NCI-H1417 treated with DMSO at 0.1 percent for 48 hours (cell line): Measurements from ENCODE around the gene EP300.
A peak's percentile ranks its signal among the peaks of the same experiment; 100 is the strongest.
"Not testable (repeated sequence)": the region's sequence is repeated elsewhere in the genome, so short reads cannot be mapped to it uniquely, and the experiment has no call there.

Experiments used
- DNase-seq: peaks from one replicate; lab custom pipeline; 2025; lab: John Stamatoyannopoulos, UW

The EP300 gene

DNA sequence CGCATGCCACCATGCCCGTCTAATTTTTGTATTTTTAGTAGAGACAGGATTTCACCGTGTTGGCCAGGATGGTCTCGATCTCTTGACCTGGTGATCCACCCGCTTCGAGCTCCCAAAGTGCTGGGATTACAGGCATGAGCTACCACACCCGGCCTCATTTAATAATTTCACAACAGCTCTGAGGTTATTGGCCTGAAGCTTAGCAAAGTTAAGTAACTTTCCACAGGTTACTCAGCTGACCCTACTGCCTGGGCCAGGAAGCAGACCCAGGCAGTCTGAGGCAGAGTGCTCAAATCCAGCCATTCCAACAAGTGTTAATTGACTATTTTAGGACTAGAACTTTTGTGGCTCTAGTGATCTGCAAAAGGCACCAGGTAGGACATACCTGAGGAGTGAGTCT is 60.5 kb downstream of the EP300 start:
- DNase-seq: no peak

DNA sequence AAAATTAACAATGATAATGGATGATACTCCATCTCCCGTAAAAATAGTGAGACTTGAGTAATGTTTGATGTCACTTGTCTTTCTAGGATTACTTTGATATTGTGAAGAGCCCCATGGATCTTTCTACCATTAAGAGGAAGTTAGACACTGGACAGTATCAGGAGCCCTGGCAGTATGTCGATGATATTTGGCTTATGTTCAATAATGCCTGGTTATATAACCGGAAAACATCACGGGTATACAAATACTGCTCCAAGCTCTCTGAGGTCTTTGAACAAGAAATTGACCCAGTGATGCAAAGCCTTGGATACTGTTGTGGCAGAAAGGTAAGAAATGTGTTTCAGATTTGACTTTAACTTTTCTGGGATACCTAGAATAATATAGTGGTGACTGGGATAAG is 64.7 kb downstream of the EP300 start:
- no peak for DNase-seq

DNA sequence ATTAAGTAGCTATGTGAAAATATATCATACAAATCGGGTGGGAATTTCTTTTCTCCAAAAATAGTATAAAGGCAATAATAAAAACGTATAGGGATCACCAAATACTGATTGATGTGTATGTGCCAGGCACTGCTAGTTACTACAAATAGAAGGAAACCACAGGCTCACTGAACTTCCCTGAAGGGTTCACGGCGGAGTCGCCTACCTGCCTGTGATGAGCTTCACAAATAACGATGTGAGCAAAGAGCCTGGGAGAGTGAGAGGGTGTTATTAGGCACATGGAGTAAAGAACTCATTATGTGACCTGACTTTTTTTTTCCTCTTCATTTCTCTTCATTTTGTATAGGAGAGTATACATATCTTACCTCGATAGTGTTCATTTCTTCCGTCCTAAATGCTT is 76.8 kb downstream of the EP300 start:
- no peak for DNase-seq

DNA sequence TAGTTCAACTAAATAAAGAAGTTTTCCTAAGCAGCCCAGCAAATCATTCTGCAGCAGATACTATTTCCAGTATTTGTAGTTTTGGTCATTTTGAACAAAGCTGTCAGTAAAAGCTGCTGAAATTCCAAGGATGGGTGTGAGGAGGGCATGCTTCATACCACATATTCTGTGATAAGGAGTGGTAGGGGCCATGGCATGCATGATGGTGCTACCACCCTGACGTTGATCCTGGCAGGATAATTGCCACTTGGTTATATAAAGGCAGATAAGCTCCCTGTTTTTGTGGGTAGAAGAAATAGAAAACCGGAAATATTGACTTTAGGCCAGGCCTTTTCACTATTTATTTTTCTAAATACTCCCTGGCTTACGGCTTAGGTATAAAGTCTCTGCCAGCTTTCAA is 79.6 kb downstream of the EP300 start:
- no peak for DNase-seq

DNA sequence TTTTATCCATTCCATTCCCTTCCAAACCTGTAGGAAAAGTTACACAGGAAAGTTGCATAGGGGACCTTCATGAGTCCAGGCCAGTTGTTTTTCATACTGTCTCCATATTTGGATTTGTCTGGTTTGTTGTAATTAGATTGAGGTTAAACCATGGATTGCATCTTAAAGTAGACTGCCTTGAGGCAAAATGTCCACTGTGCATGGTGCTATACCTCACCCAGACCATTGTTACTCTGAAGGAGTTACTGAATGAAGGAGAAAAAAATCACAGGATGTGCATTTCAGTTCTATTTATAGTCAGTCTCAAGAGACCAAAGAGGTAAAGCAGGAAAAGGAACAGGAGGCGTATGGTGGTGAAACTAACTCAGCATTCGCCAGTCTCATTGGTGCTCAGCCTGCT is 83.2 kb downstream of the EP300 start:
- DNase-seq: no peak

DNA sequence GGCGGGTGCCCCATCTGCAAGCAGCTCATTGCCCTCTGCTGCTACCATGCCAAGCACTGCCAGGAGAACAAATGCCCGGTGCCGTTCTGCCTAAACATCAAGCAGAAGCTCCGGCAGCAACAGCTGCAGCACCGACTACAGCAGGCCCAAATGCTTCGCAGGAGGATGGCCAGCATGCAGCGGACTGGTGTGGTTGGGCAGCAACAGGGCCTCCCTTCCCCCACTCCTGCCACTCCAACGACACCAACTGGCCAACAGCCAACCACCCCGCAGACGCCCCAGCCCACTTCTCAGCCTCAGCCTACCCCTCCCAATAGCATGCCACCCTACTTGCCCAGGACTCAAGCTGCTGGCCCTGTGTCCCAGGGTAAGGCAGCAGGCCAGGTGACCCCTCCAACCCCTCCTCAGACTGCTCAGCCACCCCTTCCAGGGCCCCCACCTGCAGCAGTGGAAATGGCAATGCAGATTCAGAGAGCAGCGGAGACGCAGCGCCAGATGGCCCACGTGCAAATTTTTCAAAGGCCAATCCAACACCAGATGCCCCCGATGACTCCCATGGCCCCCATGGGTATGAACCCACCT is 84.7 kb downstream of the EP300 start:
- no peak for DNase-seq

DNA sequence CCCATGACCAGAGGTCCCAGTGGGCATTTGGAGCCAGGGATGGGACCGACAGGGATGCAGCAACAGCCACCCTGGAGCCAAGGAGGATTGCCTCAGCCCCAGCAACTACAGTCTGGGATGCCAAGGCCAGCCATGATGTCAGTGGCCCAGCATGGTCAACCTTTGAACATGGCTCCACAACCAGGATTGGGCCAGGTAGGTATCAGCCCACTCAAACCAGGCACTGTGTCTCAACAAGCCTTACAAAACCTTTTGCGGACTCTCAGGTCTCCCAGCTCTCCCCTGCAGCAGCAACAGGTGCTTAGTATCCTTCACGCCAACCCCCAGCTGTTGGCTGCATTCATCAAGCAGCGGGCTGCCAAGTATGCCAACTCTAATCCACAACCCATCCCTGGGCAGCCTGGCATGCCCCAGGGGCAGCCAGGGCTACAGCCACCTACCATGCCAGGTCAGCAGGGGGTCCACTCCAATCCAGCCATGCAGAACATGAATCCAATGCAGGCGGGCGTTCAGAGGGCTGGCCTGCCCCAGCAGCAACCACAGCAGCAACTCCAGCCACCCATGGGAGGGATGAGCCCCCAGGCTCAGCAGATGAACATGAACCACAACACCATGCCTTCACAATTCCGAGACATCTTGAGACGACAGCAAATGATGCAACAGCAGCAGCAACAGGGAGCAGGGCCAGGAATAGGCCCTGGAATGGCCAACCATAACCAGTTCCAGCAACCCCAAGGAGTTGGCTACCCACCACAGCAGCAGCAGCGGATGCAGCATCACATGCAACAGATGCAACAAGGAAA is 85.4 kb downstream of the EP300 start:
- DNase-seq: no peak

DNA sequence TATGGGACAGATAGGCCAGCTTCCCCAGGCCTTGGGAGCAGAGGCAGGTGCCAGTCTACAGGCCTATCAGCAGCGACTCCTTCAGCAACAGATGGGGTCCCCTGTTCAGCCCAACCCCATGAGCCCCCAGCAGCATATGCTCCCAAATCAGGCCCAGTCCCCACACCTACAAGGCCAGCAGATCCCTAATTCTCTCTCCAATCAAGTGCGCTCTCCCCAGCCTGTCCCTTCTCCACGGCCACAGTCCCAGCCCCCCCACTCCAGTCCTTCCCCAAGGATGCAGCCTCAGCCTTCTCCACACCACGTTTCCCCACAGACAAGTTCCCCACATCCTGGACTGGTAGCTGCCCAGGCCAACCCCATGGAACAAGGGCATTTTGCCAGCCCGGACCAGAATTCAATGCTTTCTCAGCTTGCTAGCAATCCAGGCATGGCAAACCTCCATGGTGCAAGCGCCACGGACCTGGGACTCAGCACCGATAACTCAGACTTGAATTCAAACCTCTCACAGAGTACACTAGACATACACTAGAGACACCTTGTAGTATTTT is 86.1 kb downstream of the EP300 start:
- DNase-seq: no peak

DNA sequence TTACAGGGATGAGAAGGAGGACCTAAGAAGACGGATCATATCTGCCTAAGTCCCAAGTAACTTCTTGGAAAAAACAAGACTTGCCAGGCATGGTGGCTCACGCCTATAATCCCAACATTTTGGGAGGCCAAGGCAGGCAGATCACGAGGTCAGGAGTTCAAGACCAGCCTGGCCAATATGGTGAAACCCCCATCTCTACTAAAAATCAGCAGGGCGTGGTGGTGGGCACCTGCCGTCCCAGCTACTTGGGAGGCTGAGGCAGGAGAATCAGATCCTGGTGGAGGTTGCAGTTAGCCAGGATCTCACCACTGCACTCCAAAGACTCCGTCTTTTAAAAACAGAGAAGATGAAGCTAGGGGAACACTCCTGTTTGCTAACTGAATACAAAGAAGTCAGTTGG is 88.0 kb downstream of the EP300 start:
- DNase-seq: not testable (repeated sequence)

DNA sequence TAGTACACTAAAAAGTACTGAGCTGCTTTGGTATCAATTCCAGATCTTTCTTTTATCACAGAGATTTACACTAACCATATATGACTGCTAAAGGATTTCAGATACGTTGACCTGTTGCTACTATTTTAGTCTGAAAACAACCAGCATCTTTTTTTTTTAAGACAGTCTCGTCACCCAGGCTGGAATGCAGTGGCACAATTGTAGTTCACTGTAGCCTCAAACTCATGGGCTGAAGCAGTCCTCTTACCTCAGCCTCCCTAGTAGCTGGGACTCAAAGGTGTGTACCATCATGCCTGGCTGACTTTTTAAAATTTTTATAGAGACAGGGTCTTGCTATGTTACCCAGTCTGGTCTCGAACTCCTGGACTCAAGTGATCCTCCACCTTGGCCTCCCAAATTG is 88.5 kb downstream of the EP300 start:
- no peak for DNase-seq

DNA sequence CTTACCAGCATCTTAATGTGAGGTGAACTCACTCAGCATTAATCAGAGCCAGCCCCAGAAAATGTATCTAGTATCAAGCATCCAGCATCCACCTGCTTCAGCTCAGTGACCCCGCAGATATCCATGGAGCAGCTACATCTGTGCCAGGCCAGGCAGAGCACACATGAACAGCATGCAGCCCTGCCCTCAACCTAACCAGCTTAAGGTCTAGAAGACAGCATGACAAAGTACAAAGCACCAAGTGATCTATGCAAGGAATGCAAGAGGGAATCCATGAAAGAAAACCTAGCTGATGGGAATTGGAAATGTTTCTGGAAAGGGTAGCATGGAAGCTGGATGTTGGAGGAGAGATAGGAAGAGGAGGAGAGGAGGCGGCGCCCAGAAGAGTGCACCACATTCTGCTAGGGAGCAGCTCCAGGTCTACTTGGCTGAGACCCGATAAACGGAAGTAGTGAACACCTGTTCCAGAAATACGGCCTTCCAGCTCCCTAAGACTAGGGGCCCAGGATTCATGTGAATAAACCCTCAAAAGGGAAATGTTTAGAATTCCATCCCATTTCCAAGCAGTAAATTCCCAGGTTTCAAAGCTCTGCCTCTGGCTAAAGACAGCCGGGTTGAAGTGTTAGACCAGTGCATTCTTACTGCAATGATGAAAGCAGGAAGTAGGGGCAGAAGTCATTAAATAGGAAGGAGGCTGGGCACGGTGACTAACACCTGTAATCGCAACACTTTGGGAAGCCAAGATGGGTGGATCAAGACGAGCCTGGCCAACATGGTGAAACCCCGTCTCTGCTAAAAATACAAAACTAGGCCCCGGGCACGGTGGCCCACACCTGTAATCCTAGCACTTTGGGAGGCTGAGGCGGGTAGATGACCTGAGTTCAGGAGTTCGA is 89.2 kb downstream of the EP300 start:
- no peak for DNase-seq

DNA sequence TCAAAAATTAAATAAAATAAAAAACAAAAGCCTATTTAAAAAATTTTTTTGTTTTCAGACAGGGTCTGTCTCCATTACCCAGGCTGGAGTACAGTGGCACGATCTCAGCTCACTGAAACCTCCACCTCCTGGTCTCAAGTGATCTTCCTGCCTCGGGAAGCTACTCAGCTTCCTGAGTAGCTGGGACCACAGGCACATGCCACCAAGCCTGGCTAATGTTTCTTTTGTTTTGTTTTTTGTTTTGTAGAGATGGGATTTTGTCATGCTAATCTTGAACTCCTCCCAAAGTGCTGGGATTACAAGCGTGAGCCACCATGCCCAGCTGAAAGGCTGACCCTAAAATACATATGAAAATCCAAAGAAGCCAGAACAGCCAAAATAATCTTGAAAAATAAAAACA is 92.3 kb downstream of the EP300 start:
- DNase-seq: no peak

DNA sequence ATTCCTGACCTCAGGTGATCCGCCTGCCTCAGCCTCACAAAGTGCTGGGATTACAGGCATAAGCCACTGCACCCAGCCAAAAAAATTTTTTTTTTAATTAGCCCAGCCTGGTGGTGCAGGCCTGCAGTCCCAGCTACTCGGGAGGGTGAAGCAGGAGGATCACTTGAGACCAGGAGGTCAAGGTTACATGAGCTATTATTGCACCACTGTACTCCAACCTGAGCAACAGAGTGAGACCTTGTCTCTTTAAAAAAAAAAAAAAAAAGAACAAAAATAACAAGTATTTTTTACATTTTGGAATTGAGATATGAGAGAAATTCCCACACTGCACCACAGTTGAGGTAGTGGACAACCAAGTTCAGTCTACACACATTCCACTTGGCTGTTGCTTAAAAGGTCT is 99.1 kb downstream of the EP300 start:
- no peak for DNase-seq

DNA sequence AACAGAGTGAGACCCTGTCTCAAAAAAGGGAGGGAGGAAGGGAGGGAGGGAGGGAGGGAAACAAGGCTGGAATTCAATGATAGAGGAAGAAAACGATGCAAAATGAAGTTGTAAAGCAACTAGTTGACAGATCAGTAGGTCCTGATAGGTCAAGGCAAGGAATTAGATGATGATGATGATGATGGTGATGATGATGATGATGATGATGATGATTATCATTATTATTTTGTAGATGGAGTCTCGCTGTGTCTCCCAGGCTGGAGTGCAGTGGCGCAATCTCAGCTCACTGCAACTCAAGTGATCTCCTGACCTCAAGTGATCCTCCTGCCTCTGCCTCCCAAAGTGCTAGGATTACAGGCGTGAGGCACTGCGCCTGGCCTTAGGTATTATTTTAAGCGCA is 101.4 kb downstream of the EP300 start:
- no peak for DNase-seq

DNA sequence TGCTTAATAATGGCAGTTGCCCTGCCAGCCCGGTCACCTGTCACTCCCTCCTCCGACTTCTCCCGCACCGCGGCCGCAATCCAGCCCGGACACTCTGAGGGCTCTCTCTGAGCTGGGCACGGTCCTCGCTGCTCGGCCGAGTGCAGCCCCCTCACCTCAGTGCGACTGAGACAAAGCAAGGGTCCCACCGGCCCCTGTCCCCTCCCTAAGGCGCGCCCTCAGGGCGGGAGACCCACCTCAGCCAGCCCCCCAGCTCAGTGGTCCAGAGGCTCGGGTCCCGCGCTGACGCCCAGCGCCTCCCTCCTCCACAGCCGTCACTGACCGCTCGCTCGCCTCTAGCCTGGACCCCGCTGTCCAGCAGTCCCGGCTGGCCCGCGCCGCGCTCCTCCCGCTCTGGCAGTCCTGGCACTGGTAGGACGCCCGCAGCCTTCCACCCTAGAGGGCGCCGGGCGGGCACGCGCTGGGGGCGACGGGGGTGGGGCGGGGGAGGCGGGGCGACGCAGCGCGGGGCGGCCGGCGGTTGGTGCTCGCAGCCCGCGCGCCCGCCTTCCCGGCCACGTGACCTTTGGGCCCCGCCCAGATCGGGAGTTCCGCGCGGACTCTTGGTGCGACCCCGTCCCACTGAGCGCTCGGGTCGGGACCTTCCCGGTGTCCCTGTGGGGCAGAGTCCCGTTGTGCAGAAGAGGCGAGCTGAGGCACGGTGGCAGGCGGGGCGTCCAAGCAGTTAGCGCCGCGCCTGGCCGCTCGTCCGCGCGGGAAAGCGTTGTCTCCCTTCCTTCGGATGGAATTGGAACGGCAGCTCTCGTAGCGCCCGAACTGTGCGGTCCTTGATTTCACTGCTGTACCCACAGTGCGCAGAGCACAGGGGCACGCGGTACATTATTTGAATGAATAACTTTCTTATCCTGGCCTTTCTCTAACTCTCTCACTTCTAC is 104.9 kb downstream of the EP300 start:
- no peak for DNase-seq

DNA sequence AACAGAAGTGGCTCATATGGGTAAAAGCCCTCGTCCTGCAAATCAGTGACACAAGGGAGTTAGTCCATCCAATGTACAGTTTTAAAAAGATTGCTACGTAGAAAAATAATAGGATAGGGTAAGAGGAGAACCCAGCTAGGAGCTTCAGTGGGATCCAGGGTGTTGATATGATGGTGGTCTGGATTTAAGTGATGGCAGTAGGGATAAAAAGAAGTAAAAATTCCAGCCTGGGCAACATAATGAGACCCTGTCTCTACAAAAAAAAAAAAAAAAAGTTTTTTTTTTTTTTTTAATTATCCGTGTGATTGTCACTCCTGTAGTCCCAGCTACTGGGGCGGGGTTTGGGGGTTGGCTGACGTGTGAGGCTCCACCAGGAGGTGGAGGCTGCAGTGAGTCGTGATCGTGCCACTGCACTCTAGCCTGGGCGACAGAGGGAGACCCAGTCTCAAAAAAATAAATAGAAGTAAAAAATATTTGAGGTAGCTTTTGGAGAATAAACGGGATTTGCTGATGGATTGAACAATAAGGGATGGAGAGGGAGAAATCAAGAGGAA is 105.7 kb downstream of the EP300 start:
- DNase-seq: no peak

DNA sequence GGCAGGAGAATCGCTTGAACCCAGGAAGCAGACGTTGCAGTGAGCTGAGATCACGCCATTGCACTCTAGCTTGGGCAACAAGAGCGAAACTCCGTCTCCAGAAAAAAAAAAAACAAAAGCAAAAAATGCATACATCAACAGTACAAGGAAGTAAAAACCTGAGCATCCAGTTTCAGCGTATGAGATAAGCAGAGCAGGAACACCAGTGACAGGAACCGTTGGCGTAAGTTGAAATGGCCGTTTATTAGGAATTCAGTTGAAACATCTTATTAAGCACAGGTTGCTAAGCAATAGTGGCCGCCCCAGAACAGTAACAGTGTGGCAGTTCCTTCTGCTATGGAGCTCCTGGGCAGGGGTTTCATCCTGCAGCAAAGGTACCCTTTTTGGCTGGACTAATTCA is 108.7 kb downstream of the EP300 start:
- no peak for DNase-seq

DNA sequence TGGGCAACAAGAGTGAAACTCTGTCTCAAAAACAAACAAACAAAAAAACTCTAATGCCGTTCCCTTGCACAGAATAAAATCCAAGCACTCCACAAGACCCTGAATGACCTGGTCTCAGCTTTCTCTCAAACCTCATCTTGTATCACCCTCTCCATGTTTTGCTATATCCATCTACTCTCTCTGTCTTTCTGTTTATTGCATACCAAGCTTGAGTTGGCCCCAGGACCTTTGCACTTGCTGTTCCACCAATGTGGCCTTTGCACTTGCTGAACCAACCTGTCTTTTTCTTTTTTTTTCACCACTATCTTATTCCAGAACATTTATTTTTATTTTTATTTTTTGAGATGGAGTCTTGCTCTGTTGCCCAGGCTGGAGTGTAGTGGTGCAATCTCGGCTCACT is 110.7 kb downstream of the EP300 start:
- DNase-seq: no peak

DNA sequence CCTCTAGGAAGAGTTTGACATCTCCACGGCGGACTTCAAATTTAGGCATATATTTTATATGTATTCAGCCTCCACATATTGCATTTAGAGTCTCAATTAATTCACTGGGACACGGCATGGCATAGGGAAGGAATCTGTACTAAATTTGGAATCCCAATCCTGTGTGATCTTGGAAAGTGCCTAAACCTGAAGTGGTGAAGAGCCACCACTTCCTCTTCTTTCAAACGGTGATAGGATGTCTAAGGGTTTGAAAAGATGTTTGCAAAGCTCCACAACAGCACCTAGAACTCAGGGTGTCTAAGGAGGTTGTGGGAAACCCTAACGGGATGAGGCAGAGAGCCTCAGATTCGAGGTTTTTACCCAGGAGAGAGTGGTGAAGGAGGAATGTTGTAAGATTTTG is 111.7 kb downstream of the EP300 start:
- DNase-seq: no peak

DNA sequence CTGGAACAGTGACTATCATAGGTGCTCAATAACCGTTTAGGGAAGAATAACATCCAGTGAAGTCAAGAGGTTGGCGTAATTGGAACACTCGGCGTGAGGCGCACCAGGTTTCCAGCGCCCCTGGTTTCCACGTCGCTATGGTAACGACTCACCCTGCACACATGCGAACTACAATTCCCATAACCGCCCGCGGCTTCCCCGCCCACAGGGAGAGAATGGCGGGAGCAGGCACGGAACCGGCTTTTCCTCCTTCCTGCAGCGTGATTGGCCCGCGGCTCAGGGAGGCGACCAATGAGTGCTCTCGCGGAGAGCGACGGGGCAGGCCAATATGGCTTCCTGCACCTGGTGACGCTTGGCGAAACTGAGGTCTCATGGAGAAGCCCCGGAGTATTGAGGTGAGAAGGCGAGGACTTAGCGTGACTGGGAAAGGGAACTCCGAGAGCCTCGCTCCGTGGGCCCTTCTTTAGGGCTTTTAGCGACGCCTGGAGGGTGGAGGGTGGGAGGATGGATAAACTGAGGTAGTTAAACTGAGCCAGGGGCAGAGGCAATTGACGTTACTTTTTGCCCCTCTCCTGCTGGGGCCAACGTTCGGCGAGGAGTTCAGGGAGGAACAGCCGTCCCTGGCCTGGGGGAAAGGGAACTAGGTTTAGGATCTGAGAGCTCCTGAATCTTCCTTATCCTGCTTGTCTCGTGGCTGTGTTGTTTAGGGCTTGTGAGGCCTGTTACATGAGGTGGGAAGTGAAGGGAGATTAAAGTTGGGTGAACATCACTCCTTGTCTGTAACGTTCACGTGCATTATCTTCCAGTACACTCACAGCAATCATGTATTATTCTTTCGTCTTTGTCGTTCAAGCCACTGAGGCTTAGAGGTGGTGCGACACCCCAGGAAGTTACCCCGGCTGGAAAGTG is 112.9 kb downstream of the EP300 start, which contains the start of gene L3MBTL2:
TSS of gene L3MBTL2 (plus strand) at position 321 of the 909 bp plus-strand sequence. CDS start at position 372, 51 bp downstream.
- peak; percentile 75 for DNase-seq
